NCI-H1105 (cell line): ENCODE measurements around the gene IL1RAPL1.
"Not testable (repeated sequence)": the region's sequence is repeated elsewhere in the genome, so short reads cannot be mapped to it uniquely, and the experiment has no call there.

Experiments
- DNase-seq: peaks from one replicate; lab custom pipeline; 2025; lab: John Stamatoyannopoulos, UW

IL1RAPL1 gene

DNA sequence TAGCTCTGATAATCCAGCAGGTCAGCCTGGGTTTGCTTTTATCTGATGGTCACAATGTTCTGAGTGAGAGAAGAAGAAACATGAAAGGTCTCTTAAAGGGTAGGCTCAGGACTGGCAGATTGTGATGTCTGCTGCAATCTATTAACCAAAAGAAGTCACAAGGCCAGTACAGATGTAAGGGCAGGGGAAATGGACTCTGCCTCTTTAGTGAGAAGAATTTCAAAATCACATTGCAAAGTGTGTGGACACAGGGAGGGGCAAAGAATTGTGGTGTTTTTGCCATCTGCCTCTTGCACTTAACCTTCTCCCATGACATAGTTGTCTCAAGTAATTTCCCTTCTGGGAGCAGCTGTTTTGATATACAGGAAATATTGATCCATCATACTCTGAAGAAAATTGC is 40.9 kb downstream of the IL1RAPL1 start:
- DNase-seq = no peak

DNA sequence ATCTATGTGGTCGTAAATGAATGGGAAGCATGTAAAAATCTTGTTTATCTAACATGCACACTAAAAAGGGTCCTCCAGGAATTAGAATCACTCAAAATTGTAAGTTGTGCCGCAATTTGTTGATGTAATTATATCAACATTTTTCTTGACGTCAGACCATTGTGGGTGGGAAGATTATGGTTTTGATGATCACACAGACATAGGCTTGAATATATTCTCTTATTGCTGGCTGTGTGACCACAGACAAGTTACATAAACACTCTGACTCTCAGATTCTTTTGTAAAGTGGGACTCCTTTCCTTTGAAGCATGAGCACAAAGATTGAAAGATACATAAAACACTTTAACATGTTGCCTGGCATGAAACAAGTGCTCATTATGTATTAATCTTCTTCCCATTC is 51.5 kb downstream of the IL1RAPL1 start:
- no peak for DNase-seq

DNA sequence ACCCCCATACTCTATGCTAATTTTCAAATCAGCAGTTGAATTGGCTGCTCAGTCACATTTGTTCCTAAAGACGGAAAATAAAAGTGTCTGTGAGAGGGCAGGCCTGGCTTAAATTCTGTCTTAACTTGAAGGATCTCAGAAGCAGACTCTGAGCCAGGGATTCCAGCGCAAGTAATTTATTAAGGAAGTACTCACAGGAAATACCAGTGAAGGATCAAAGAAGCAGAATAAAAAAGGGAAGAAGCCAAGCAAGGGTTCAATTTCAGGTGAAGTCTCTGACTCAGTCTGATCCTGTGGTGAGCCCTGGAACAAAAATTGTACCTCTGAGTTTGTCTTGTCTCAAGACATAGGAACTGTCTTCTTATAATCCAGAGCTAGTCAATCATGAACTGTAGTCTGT is 52.2 kb downstream of the IL1RAPL1 start:
- DNase-seq = no peak

DNA sequence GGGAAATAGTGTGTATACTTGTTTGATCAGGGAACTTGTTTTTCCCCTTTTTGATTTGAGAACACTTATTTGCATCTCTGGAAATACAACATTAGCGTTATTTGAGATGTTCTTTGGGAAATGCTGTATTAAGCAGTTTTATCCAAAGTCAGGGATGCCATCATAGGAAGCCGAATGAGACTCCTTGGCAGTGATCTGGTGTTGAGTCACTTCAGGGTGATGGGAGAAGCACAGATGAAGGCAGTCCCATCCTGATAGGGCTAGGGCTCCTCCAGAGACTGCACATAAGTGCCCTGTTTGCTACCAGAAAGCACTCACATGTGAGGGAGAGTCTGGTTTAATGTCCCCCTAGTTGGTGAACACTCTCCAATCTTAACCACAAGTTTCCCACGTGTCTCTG is 62.3 kb downstream of the IL1RAPL1 start:
- no peak for DNase-seq

GRCh38 chrX:28651186-28651585 is 63.9 kb downstream of the IL1RAPL1 start:
- no peak for DNase-seq

GRCh38 chrX:28659269-28659668 is 72.0 kb downstream of the IL1RAPL1 start:
- no peak for DNase-seq

DNA sequence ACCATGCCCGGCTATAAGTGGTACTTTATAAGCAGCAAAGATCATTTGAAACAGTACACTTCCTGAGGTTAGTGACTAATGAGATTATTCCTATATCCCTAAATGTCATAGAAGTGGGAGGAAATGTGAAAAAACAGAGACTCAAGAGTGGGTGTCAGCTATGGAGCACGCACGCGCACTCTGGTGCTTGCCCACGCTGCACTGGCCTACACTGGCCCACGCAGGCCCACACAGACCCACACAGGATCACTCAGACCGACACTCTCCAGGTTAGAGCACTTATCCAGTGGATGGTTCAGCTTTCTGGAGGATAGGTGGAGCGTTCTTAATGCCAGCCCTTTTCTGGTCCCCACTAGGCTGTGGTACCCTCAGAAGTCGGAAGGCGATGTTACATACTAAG is 78.5 kb downstream of the IL1RAPL1 start:
- DNase-seq = no peak

GRCh38 chrX:28668303-28668702 is 81.1 kb downstream of the IL1RAPL1 start:
- DNase-seq = no peak

- no peak for DNase-seq
Observed at GRCh38 chrX:28668957-28669356, 81.7 kb downstream of the IL1RAPL1 start.

DNA sequence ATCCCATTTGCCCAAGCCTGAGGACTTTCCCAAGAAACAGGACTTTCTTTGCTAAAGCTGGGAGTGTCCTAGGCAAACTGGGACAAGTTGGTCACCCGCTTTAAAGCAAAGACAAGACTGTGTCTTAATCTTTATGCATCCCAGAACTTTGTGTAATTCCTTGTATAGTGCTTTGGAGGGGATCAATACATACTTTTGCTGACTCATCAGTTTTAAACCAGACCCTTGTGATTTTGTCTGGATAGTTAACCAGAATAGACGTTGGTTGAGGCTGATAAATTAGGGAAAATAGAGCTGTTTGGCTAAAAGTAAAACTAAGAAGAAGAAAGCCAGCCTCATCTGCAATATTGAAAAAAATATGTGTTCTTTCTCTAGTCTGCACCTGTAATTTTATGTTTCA is 82.8 kb downstream of the IL1RAPL1 start:
- no peak for DNase-seq

DNA sequence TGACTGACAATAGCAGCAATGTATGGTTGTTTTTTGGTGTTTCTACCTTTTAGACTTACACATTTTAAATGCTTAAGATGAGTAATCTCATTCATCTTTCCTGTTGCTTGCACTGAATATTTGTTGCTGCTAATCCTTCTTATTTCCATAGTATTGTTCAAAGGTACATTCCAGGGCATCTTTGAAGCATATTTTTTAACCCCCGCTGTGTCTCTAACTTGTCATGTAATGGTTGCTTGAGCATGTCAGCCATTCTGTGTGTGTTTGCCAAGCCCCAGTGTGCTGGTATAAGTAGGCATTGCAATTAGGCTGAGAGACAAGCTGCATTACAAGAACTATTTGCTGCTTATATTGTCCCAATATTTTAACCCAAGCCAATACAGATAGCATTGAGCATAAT is 87.9 kb downstream of the IL1RAPL1 start:
- DNase-seq = no peak

GRCh38 chrX:28693101-28693500 is 105.9 kb downstream of the IL1RAPL1 start:
- no peak for DNase-seq

DNA sequence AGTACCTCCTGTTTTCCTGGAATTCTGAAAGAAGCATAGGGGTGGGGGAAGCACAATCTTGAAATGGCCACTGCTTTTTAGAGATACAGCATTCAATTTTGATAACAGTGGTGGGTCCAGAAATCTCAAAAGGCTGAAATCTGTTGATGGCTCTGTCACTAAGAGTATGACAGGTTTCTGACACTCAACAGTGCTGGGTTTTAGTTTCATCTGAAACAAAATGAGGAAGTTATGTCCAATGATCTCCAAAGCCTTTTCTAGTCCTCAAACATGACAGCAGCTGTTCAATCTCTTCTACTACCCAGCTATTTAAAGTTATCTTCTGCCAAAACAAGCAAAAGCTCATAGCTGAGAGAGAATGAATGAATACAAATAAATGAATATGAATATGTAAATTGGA is 110.5 kb downstream of the IL1RAPL1 start:
- no peak for DNase-seq

GRCh38 chrX:28701222-28701621 is 114.0 kb downstream of the IL1RAPL1 start:
- DNase-seq = no peak

DNA sequence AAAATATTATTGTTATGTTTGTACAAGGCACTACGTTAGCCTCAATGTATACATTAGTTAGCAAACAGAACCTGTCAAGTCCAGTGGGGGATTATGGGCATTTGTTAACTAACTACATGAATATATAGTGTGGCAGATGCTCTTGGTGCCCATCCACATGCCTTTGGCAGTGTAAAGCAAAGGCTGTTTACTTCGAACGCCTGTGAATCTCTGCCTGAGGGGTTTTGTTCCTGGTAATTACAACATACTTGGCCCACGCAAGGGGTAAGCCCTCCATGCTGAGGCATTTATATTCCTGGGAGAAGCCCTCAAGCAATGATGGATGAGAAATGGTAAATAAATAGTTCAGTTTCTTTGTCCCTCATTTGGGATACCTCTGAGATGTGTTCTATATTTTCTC is 119.7 kb downstream of the IL1RAPL1 start:
- DNase-seq = no peak

DNA sequence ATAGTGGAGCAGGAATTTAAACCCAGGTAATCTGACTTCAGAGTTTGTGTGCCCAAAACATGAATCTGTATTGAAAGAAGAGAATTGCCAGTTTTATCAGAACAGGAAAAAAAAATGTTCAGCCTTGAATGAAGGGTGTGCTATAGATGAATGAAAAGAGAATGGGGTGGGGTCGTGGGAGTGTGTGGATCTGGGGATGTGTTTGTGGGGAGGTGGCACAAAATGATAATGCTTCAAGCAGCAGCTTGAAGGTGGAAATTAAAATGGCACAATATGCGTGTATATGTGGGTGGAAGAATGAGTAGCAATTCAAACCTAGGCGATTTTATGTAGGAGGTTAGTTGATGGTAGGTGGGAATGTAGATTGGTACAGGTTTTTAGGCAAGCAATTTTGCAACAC is 122.2 kb downstream of the IL1RAPL1 start:
- no peak for DNase-seq

GRCh38 chrX:28717864-28718263 is 130.6 kb downstream of the IL1RAPL1 start:
- DNase-seq = no peak

- DNase-seq = no peak
Observed at GRCh38 chrX:28718450-28718849, 131.2 kb downstream of the IL1RAPL1 start.

DNA sequence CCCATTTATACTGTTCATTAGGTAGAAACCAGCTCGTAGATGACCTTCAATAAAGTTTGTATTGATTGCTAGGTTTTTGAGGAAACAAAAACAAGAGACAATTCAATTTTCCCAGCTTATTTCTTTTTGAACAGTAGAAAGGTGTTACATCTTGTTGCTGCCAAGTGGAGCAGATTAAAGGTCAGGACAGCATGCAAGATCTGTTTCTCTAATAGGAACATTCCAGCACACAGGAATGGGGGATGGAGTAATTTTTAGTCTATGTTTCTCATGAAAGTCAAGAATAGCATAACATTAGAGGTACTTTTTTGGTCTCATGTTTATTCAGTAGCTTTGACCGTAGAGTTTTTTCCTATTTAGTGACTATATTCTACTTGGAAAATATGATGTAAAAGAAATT is 132.4 kb downstream of the IL1RAPL1 start:
- DNase-seq = no peak

GRCh38 chrX:28752330-28752729 is 165.1 kb downstream of the IL1RAPL1 start:
- DNase-seq = no peak

GRCh38 chrX:28756175-28756574 is 168.9 kb downstream of the IL1RAPL1 start:
- no peak for DNase-seq

DNA sequence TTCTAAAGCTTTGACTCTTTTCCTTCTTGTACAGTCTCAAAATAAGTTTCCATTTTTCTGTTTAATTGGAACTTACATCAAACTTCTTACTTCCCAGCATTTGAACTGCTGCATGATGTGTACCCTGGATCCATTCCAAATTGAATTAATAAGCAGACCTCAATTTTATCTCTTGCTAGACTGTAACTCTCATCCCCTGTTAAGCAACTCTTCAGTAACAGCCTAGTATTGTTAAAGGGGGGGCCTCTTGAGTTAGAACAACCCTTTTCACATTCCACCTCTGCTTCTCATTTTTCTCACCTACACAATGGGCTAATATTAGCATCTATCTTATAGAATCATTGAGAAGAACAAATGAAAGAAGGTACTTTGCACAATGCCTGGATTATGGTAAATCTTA is 169.4 kb downstream of the IL1RAPL1 start:
- DNase-seq = no peak

- no peak for DNase-seq
Observed at GRCh38 chrX:28757290-28757689, 170.0 kb downstream of the IL1RAPL1 start.

GRCh38 chrX:28766561-28766960 is 179.3 kb downstream of the IL1RAPL1 start:
- DNase-seq = not testable (repeated sequence)

- DNase-seq = no peak
Observed at GRCh38 chrX:28773807-28774206, 186.6 kb downstream of the IL1RAPL1 start.
